Urothelium cell line (cell line): Measurements from ENCODE around the gene RAD51B.
A peak's percentile ranks its signal among the peaks of the same experiment; 100 is the strongest.

ENCODE experiments used
- DNase-seq: peaks from one replicate; pipeline ENCODE4 v3.0.0; 2011; ENCODE audit warnings: low spot score, mixed read lengths
- FAIRE-seq: peaks from 2 replicates; lab custom pipeline; 2011; peaks lifted over from hg19 to GRCh38; lab: Jason Lieb, UNC

RAD51B gene

GRCh38 chr14:68584786-68585185 is 765.2 kb downstream of the RAD51B start:
- DNase-seq, result no peak
- FAIRE-seq, result peak; percentile 52

GRCh38 chr14:68585690-68586089 is 766.1 kb downstream of the RAD51B start:
- no peak for DNase-seq
- peak; percentile 68 for FAIRE-seq

DNA sequence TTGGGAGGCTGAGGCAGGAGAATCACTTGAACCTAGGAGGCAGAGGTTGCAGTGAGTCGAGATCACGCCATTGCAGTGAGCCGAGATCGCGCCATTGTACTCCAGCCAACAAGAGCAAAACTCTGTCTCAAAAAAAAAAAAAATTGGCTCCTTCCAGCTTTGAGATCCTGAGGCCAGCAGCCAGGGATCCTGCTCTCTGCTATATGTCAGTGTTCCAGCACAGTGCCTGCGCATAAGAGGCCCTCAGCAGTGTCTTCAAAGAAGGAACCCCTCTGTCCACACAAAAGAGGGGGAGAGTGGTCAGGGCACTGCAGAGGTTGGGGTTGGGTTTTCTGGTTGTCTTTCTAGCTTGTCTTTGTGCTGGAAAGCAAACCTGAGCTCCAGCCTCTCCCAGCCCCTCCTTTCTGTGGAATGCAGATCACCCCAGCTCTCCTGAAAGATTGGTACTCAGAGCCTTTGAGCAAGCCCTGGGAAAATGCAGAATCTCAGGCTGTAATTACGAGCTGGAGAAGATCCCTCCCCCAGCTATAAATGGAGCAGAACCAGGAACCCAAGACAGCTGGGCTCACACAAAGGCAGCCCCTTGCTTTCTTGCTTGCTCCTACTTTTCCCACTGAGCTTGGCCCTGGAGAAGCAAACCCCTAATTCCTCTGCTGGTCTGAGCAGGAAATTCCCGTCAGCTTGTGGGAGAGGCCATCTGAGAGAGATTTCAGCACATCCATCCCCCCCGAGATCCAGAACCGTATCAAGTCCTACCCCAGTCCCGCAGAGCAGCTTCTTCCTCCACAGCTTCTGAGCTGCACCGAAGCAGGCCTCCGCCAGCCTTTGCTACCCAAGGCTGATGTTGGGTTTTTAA is 767.5 kb downstream of the RAD51B start:
- FAIRE-seq, result no peak
- DNase-seq, result no peak

- FAIRE-seq (peak; percentile 74), DNase-seq (no peak)
These were observed 768.4 kb downstream of the RAD51B start for GRCh38 chr14:68587931-68588330.

GRCh38 chr14:68589447-68590200 is 770.0 kb downstream of the RAD51B start:
- FAIRE-seq (peak; percentile 96), DNase-seq (no peak)

DNA sequence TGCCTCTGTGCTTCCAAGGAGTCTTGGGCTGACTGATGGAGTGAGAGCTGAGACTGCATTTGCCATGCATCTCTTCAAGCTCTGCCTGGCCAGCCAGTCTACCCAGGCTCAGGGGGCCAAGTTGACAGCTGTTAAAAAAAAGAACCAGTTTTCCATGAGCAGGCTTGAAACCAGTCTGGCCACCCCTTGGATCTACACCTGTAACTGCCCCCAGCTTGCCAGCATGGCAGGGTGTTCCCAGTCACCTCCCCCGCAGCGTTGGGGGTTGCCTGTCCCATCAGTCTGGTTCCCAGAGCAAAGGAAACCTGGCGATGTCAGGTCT is 770.6 kb downstream of the RAD51B start:
- FAIRE-seq, result peak; percentile 37

DNA sequence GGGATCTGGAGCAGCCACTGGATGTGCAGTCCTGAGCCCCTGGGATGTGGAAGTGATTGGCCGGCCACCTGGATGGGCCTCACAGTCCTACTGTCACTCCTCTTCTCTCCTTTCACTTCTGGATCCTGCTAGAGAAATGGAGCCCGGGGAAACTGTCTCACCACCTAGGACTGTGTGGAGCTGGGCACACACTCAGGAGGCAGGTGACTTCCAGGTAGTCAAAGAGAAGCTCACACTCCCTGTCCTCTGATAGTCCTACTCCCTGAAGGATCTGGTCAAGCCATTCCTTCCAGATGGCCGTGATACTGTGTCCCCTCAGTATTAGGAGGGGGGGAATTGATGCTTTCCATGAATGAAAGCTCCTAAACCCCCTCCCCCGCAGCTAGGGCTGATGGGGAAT is 772.2 kb downstream of the RAD51B start:
- no peak for DNase-seq
- FAIRE-seq, result no peak

More for the DNA sequence above, 770.6 kb downstream of the RAD51B start:
- DNase-seq, result no peak

- no peak for FAIRE-seq
These were observed 773.5 kb downstream of the RAD51B start for GRCh38 chr14:68592948-68593556.

DNA sequence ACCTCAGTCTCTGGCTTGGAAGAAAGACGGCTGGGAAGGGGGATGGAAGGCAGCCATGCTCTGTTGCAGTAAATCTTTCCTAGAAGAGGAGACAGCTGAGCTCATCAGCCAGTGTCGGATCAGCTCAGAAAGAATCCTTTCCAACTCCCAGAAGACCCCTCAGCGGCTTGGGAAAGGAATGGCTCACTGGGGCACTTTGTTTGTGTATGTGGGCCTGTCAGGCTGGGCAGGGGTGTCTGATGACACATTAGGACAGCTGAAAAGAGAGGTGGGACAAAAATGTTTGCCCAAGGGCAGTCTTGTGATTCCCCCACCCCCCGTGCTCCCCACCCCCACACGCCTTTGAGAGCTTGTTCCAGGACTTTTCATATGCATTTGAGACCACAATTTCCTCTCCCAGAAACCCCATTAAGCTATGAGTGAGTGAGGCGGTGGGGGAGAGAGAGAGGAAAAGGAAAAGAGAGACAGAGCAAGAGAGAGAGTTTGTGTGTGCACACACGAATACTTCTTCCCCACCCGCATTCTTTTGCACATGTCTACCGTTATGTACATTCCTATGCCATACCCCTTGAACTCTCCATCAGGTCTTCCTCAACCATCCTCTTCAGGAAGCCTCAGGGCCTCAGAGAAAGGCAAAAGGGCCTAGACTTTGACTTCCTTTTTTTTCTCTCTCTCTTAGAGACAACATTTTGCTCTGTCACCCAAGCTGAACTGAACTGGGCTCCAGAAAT is 774.4 kb downstream of the RAD51B start:
- FAIRE-seq, result no peak
- DNase-seq, result no peak

More at GRCh38 chr14:68592948-68593556, 773.5 kb downstream of the RAD51B start:
- DNase-seq, result no peak

- DNase-seq, result no peak
- FAIRE-seq, result no peak
These were observed 775.3 kb downstream of the RAD51B start for GRCh38 chr14:68594737-68595380.

- DNase-seq (no peak), FAIRE-seq (no peak)
These were observed 776.6 kb downstream of the RAD51B start for GRCh38 chr14:68596211-68596610.

DNA sequence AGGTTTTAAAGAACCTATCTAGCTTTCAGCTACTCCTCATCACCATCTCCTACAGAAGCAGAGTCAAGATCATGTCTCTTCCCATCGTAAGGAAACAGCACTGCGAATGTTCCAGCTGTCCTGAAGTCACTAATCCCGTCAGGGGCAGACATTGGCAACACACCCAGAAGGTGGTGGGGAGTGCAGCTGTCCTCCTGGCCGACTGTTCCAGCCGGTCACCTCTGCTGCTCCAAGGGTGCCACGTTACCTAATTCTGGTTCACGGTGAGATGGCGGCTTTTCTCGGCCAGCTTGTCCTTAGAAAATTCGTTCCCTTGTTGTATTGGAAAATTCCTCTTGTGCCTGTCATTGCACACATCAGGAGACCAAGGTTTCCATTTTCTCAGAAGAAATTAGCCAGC is 777.1 kb downstream of the RAD51B start:
- no peak for DNase-seq
- FAIRE-seq, result no peak

GRCh38 chr14:68598089-68598488 is 778.5 kb downstream of the RAD51B start:
- DNase-seq, result no peak
- FAIRE-seq, result peak; percentile 65

- peak; percentile 93 for FAIRE-seq
- DNase-seq, result peak; percentile 89
These were observed 779.3 kb downstream of the RAD51B start for GRCh38 chr14:68598621-68599447.

GRCh38 chr14:68599896-68600610 is 780.5 kb downstream of the RAD51B start:
- FAIRE-seq (no peak), DNase-seq (no peak)

DNA sequence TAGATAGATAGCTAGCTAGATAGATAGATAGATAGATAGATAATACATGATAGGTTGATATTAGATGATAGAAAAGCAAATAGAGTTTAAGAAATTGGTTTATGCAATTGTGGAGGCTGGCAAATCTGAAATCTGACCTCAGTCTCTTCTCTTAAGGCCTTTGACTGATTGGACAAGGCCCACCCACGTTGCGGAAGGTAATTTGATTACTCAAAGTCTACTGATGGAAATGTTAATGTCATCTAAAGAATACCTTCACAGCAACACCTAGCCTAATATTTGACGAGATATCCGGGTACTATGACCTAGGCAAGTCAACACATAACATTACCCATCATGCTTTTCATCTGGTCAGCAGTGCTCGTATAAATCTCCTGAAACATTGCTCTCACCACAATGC is 782.9 kb downstream of the RAD51B start:
- no peak for DNase-seq
- peak; percentile 30 for FAIRE-seq

DNA sequence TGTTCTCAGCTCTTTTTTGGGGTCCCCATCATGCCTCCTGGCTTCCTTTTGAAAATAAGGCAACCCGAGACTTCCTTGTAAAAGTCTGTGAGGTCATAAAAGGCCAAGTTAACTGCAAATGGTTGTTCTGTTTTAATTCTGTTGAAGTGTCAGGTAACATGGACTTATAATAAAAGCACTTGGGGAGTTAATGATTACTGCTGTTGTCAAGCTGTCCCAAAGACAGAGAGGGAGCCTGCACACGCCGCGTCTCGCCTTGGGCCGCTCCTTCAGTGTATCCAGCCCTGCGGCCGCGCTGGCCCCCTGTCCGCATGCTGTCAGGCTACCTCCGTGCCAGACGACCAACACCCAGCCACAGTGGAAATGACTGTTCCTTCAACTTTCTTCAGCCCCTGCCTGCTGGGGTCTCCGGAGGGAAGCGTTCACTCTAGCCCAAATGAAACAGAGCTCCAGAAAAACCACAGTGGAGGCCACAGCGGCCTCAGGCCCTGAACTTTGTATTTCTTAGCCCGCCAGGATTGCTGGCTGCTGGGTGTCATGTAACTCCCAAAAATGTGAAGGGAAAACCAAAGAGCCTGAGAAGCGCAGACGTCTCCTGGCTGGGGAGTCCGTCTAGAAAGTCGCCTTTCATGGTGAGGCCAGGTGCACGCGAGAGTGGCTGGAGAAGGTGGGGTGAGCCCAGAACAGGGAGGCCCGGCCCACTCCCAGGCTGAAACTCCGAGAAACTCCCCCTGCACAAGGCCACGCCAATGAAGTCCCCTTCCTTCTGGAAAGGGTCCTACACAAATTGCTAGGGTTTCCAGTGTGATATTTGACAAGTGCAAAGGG is 784.2 kb downstream of the RAD51B start:
- DNase-seq (no peak), FAIRE-seq (no peak)

DNA sequence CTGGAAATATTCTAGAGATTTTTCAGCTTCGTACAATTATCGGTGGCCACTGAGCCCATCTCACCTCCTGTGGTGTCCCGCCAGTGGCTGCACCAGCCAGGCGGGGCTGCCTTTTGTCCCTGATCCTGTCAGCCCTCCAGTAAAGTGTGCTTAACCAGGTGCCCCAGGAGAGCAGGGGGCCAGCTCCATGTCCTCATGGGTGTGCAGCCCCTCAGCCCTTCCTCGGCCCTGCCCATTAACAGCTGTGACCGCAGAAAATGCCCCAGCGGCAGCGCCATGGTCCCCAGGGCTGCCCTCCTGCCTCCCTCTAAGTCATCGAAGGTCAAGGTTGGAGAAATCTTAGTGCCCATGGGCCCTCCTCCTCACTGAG is 784.8 kb downstream of the RAD51B start:
- no peak for FAIRE-seq
- DNase-seq, result no peak
